ENCODE data around the gene INS. TPM values are rescaled to one million over a fixed set of nuclear protein-coding genes. Genes with fewer than 3 reads are reported as not detected.

The INS gene
- polyA plus RNA-seq, 1 experiment, result not detected

GRCh38 chr11:2185324-2186085 lies 24.5 kb upstream of the INS start:
- CTCF ChIA-PET, result interaction anchor here (0.9 to 5.8 kb wide), 8 partner anchors 9 to 242 kb away, joined by 3 to 36 read pairs (median 4); partner anchors contain the start of gene TSSC4
- TF ChIP-seq CTCF (IDR thresholded peaks at IDR 0.05; ENCODE audit: insufficient read depth, low read depth, low read length), result no peak
- no peak for DNase-seq (ENCODE audit: low read depth)
- no peaks in the 10 kb centered on the region; the same call in none of the 2 replicates for H3K27me3 ChIP-seq (ENCODE audit: control insufficient read depth, insufficient read depth, low read length)
- no peaks in the 10 kb centered on the region for H3K36me3 ChIP-seq (ENCODE audit: control insufficient read depth, insufficient read depth, low read length)
- POLR2A ChIA-PET, result no interaction called here
- no peak overlapping the region for H3K4me3 ChIP-seq (ENCODE audit: low read depth, low read length)

DNA sequence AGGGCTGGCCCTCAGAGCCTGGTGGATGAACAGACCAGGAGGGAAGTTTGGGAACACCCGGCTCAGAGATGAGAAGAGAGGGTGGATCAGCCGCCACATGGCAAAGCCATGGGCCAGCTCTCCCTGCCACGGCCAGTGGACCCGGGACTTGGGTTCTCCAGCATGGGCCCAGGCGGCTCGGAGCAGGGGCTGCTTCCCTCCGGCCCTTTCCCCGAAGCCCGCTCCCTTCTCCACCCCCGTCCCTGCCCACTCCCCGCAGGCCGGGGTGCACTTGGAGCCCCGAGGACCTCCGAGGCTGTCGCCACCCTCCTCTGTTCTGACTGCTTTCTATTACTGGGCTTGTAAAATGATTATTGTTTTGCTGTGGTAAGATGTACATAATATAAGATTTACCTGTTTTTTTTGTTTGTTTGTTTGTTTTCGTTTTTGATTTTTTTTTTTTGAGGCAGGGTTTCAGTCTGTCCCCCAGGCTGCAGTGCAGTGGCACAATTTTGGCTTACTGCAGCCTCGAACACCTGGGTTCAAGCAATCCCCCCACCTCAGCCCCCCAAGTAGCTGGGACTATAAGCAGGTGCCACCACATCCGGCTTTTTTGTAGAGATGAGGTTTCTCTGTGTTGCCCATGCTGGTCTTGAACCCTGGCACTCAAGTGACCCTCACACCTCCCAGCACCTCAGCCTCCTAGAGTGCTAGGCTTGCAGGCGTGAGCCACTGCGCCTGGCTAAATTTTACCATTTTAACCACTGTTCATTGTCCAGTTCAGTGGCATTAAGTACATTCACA lies 21.9 kb upstream of the INS start:
- Histone ChIP-seq H3K4me3 (ENCODE audit: low read depth, low read length) (no peak overlapping the region), H3K36me3 (ENCODE audit: control insufficient read depth, insufficient read depth, low read length) (no peaks in the 10 kb centered on the region), H3K27me3 (ENCODE audit: control insufficient read depth, insufficient read depth, low read length) (no peaks in the 10 kb centered on the region; the same call in 1 of the 2 replicates)
- no peak for TF ChIP-seq CTCF (IDR thresholded peaks at IDR 0.05; ENCODE audit: insufficient read depth, low read depth, low read length)
- CTCF ChIA-PET, result interaction anchor here (0.6 to 5.8 kb wide), 5 partner anchors 12 to 709 kb away, joined by 3 to 36 read pairs (median 3); no protein-coding TSS in a partner anchor
- POLR2A ChIA-PET, result no interaction called here
- DNase-seq (ENCODE audit: low read depth), result no peak

- H3K4me3 ChIP-seq (ENCODE audit: low read depth, low read length), result no peak overlapping the region
- POLR2A ChIA-PET, result no interaction called here
Measured at GRCh38 chr11:2182075-2182474, 21.1 kb upstream of the INS start.

GRCh38 chr11:2180789-2181370 lies 19.9 kb upstream of the INS start:
- ChIA-PET CTCF (interaction anchor here (0.6 kb wide), 1 partner anchor 240 kb away, joined by 3 read pairs; no protein-coding TSS in a partner anchor), POLR2A (no interaction called here)
- no peak for DNase-seq (ENCODE audit: low read depth)
- no peaks in the 10 kb centered on the region; the same call in 1 of the 2 replicates for H3K27me3 ChIP-seq (ENCODE audit: control insufficient read depth, insufficient read depth, low read length)
- no peak overlapping the region for H3K4me3 ChIP-seq (ENCODE audit: low read depth, low read length)
- no peaks in the 10 kb centered on the region for H3K36me3 ChIP-seq (ENCODE audit: control insufficient read depth, insufficient read depth, low read length)
- TF ChIP-seq CTCF (IDR thresholded peaks at IDR 0.05; ENCODE audit: insufficient read depth, low read depth, low read length), result no peak

More at GRCh38 chr11:2182075-2182474, 21.1 kb upstream of the INS start:
- H3K27me3 ChIP-seq (ENCODE audit: control insufficient read depth, insufficient read depth, low read length), result no peaks in the 10 kb centered on the region; the same call in 1 of the 2 replicates
- no peaks in the 10 kb centered on the region for H3K36me3 ChIP-seq (ENCODE audit: control insufficient read depth, insufficient read depth, low read length)
- CTCF ChIA-PET, result interaction anchor here (0.7 to 5.8 kb wide), 3 partner anchors 238 to 710 kb away, joined by 3 to 36 read pairs (median 3); no protein-coding TSS in a partner anchor
- no peak for TF ChIP-seq CTCF (IDR thresholded peaks at IDR 0.05; ENCODE audit: insufficient read depth, low read depth, low read length)
- DNase-seq (ENCODE audit: low read depth), result no peak
